Activated naive CD8-positive, alpha-beta T cell (primary cell): ENCODE measurements around the gene CEACAM6.
"Not testable (repeated sequence)": the region's sequence is repeated elsewhere in the genome, so short reads cannot be mapped to it uniquely, and the experiment has no call there.

Experiments
- H3K27ac Mint-ChIP-seq: one replicate; pipeline ENCODE4 v1.8.0; 2021; ENCODE audit warnings: mixed read lengths
- H3K27me3 Mint-ChIP-seq: one replicate; pipeline ENCODE4 v1.8.0; 2021; ENCODE audit warnings: mixed read lengths
- H3K36me3 Mint-ChIP-seq: one replicate; pipeline ENCODE4 v1.8.0; 2021; ENCODE audit warnings: mixed read lengths
- H3K4me1 Mint-ChIP-seq: one replicate; pipeline ENCODE4 v1.8.0; 2021; ENCODE audit warnings: low read depth, mixed read lengths
- H3K4me3 Mint-ChIP-seq: one replicate; pipeline ENCODE4 v1.8.0; 2021; ENCODE audit warnings: mild to moderate bottlenecking, mixed read lengths
- H3K9me3 Mint-ChIP-seq: one replicate; pipeline ENCODE4 v1.8.0; 2021; ENCODE audit warnings: low read depth, mixed read lengths

CEACAM6 gene

DNA sequence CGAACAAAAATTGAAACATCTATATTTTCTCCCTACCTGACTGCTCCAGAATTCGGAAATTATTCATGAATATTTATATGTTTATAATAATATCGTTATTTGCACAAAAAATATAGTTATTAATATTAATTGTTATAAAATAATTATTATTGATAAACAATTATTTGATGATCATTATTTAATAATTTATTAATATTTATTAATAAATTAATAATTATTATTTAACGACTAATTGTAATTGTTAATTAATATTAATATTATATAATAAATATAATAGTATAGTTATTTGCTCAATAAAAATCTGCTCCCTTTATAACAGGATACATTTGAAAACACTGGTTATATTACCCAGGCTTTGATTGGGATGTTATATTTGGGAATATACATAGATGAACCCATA, 14.3 kb downstream of the CEACAM6 start:
- Mint-ChIP-seq H3K4me1 (peaks cover 30% of the 10 kb centered on the region), H3K4me3 (no peak overlapping the region), H3K9me3 (no peaks in the 10 kb centered on the region), H3K27me3 (peaks cover 38% of the 10 kb centered on the region), H3K27ac (no peak overlapping the region), H3K36me3 (no peaks in the 10 kb centered on the region)

DNA sequence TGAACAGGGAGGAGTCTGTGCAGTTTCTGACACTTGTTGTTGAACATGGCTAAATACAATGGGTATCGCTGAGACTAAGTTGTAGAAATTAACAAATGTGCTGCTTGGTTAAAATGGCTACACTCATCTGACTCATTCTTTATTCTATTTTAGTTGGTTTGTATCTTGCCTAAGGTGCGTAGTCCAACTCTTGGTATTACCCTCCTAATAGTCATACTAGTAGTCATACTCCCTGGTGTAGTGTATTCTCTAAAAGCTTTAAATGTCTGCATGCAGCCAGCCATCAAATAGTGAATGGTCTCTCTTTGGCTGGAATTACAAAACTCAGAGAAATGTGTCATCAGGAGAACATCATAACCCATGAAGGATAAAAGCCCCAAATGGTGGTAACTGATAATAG, 16.1 kb downstream of the CEACAM6 start:
- no peaks in the 10 kb centered on the region for H3K9me3 Mint-ChIP-seq
- no peak overlapping the region for H3K4me3 Mint-ChIP-seq
- H3K27ac Mint-ChIP-seq, result no peak overlapping the region
- no peaks in the 10 kb centered on the region for H3K36me3 Mint-ChIP-seq
- peaks cover 42% of the 10 kb centered on the region for H3K4me1 Mint-ChIP-seq
- H3K27me3 Mint-ChIP-seq, result peaks cover 39% of the 10 kb centered on the region

- Mint-ChIP-seq H3K36me3 (no peaks in the 10 kb centered on the region), H3K9me3 (no peaks in the 10 kb centered on the region), H3K4me1 (peaks cover 42% of the 10 kb centered on the region), H3K27ac (no peak overlapping the region), H3K4me3 (peak overlapping the region; percentile 18), H3K27me3 (peaks cover 51% of the 10 kb centered on the region)
These were observed 19.2 kb downstream of the CEACAM6 start for GRCh38 chr19:41774515-41774980.

DNA sequence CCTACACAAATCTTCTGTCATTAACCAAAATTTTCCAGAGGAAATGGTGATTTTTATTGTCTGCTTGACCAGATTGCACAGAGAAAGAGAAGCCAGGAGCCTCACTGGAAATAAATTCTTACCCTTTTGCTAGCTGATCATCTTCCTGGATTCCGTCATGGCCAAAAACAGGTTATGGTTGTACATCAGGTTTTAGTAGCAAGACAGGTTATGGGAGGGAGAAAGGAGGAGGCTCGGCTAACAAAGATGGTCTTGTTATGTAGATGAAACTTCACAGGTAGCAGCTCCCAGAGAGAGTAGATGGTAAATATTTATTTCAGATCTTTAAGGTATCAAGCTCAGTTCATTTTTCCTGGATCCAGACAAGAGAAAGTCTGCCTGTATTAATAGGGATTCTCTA, 21.4 kb downstream of the CEACAM6 start:
- Mint-ChIP-seq H3K36me3 (no peaks in the 10 kb centered on the region), H3K4me1 (peaks cover 39% of the 10 kb centered on the region), H3K4me3 (no peak overlapping the region), H3K27ac (no peak overlapping the region), H3K27me3 (peaks cover 54% of the 10 kb centered on the region), H3K9me3 (no peaks in the 10 kb centered on the region)

DNA sequence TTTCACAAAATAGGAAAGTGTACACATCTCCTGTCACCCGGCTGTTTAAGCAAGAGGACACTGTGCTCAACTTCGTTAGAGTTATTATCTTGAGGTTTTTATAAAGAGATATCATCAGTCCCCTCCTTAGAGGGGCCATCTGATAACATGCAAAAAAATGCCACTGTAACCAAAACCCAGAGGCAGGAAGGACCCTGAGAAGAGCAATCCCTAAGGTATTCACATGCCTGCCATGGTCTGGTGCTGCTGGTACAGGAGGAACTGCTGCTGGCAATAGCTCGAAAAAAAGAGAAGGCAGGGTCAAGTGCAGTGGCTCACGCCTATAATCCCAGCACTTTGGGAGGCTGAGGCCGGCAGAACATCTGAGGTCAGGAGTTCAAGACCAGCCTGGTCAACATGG, 28.3 kb downstream of the CEACAM6 start:
- Mint-ChIP-seq H3K4me3 (no peak overlapping the region), H3K9me3 (no peaks in the 10 kb centered on the region), H3K36me3 (no peaks in the 10 kb centered on the region), H3K27me3 (peaks cover 46% of the 10 kb centered on the region), H3K4me1 (peaks cover 17% of the 10 kb centered on the region), H3K27ac (no peak overlapping the region)

- Mint-ChIP-seq H3K9me3 (no peaks in the 10 kb centered on the region), H3K27ac (no peak overlapping the region), H3K4me1 (peaks cover 17% of the 10 kb centered on the region), H3K4me3 (no peak overlapping the region), H3K27me3 (peaks cover 48% of the 10 kb centered on the region), H3K36me3 (no peaks in the 10 kb centered on the region)
These were observed 29.0 kb downstream of the CEACAM6 start for GRCh38 chr19:41784312-41784711.

DNA sequence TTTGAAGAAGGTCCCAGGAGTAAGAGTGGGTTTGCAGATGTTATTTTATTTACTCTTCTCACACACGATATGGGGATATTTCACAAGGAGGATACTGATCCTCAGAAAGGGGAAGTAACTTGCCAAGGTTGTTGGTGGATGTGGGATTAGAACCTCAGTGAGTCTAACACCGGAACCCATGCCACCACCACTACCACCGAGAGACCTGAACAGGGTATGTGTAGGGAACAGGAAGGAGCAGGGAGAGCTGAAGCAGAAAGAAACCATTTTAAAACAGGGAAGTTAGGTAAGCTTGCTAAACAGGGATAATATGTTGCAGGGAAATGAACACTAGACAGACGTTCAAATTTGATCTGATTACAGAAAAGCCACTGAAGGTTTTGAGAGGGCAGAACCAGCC, 29.4 kb downstream of the CEACAM6 start:
- Mint-ChIP-seq H3K27me3 (peaks cover 46% of the 10 kb centered on the region), H3K4me1 (peaks cover 17% of the 10 kb centered on the region), H3K9me3 (no peaks in the 10 kb centered on the region), H3K36me3 (no peaks in the 10 kb centered on the region), H3K27ac (no peak overlapping the region), H3K4me3 (peak overlapping the region; percentile 18)

- peaks cover 40% of the 10 kb centered on the region for H3K27me3 Mint-ChIP-seq
- peak overlapping the region; percentile 33 for H3K4me3 Mint-ChIP-seq
- H3K36me3 Mint-ChIP-seq, result no peaks in the 10 kb centered on the region
These were observed 30.3 kb downstream of the CEACAM6 start for GRCh38 chr19:41785653-41786052.

GRCh38 chr19:41787055-41787454, 31.7 kb downstream of the CEACAM6 start:
- Mint-ChIP-seq H3K36me3 (no peaks in the 10 kb centered on the region), H3K27me3 (peaks cover 36% of the 10 kb centered on the region), H3K9me3 (no peaks in the 10 kb centered on the region), H3K4me3 (no peak overlapping the region), H3K27ac (no peak overlapping the region), H3K4me1 (peaks cover 17% of the 10 kb centered on the region)

More at GRCh38 chr19:41785653-41786052, 30.3 kb downstream of the CEACAM6 start:
- H3K4me1 Mint-ChIP-seq, result peaks cover 17% of the 10 kb centered on the region
- no peak overlapping the region for H3K27ac Mint-ChIP-seq
- no peaks in the 10 kb centered on the region for H3K9me3 Mint-ChIP-seq

DNA sequence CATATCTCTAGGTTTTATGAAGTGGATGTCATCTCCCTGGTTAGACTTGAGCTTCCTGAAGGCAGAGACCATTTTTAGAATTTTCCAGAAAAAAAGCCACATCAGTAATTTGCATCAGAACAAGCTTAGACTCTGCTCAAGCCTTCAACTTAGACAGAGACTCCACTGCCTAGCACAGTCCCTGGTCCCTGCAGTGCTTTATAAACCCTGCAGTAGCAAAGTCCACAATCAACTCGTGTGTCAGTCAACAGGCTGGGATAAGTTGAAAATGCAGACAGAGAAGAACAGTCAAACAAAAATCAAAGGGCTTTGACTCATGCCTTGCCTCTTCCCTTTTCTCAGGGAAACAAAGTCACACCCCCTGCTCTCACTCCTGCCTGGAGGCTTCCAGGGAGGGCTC, 33.2 kb downstream of the CEACAM6 start:
- peaks cover 19% of the 10 kb centered on the region for H3K4me1 Mint-ChIP-seq
- H3K27ac Mint-ChIP-seq, H3K9me3 Mint-ChIP-seq, H3K36me3 Mint-ChIP-seq, H3K4me3 Mint-ChIP-seq: not testable (repeated sequence)
- H3K27me3 Mint-ChIP-seq, result peaks cover 40% of the 10 kb centered on the region

GRCh38 chr19:41789053-41789452, 33.7 kb downstream of the CEACAM6 start:
- Mint-ChIP-seq H3K4me1 (peaks cover 19% of the 10 kb centered on the region), H3K27me3 (peaks cover 40% of the 10 kb centered on the region)
- H3K36me3 Mint-ChIP-seq, H3K27ac Mint-ChIP-seq, H3K4me3 Mint-ChIP-seq, H3K9me3 Mint-ChIP-seq: not testable (repeated sequence)

GRCh38 chr19:41792513-41793413, 37.4 kb downstream of the CEACAM6 start:
- Mint-ChIP-seq H3K9me3 (no peaks in the 10 kb centered on the region), H3K4me3 (no peak overlapping the region), H3K36me3 (no peaks in the 10 kb centered on the region), H3K4me1 (peaks cover 2% of the 10 kb centered on the region), H3K27me3 (peaks cover 26% of the 10 kb centered on the region), H3K27ac (no peak overlapping the region)

DNA sequence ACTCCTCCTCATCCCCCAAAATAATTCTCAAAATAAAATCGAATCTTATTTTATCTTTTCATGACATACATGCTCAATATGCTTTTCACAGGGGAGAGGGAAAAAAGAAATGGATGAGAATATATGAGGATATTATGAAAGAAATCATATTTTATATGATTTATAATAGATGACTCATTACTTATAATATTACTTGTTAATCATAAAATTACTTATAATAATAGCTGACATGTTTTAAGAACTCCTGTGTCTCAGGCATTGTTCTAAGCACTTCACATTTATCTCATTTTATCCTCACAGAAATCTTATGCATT, 38.0 kb downstream of the CEACAM6 start:
- Mint-ChIP-seq H3K4me3 (no peak overlapping the region), H3K27me3 (peaks cover 26% of the 10 kb centered on the region), H3K4me1 (peaks cover 2% of the 10 kb centered on the region), H3K36me3 (no peaks in the 10 kb centered on the region), H3K9me3 (no peaks in the 10 kb centered on the region), H3K27ac (no peak overlapping the region)

GRCh38 chr19:41795031-41795461, 39.7 kb downstream of the CEACAM6 start:
- H3K27me3 Mint-ChIP-seq, result peaks cover 22% of the 10 kb centered on the region
- no peaks in the 10 kb centered on the region for H3K9me3 Mint-ChIP-seq
- H3K4me1 Mint-ChIP-seq, result peaks cover 2% of the 10 kb centered on the region
- H3K36me3 Mint-ChIP-seq, result no peaks in the 10 kb centered on the region
- no peak overlapping the region for H3K27ac Mint-ChIP-seq
- H3K4me3 Mint-ChIP-seq, result no peak overlapping the region

DNA sequence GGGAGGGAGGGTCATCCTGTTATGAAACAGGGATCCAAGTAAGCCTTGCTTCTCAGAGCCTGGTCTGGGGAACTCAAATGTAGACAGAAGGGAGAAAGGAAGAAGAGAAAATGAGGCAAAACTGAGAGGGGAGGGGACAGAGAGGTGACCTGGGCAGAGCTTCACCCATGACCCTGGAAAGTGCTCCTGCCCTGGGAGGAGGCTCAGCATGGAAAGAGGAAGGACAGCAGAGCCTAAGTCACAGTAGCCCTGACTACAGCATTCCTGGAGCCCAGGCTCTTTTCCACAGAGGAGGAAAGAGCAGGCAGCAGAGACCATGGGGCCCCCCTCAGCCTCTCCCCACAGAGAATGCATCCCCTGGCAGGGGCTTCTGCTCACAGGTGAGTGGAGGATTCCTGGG, 41.0 kb downstream of the CEACAM6 start, which contains the start of gene CEACAM3:
CEACAM3 (plus strand) TSS at position 226 of the 400 bp plus-strand sequence; CDS start at position 317, 91 bp downstream.
- Mint-ChIP-seq H3K27ac (no peak within 1 kb of the TSS), H3K9me3 (no peaks in the 10 kb centered on the region), H3K36me3 (no peaks in the 10 kb centered on the region), H3K4me3 (no peak within 1 kb of the TSS), H3K27me3 (peaks cover 20% of the 10 kb centered on the region), H3K4me1 (peaks cover 2% of the 10 kb centered on the region)

DNA sequence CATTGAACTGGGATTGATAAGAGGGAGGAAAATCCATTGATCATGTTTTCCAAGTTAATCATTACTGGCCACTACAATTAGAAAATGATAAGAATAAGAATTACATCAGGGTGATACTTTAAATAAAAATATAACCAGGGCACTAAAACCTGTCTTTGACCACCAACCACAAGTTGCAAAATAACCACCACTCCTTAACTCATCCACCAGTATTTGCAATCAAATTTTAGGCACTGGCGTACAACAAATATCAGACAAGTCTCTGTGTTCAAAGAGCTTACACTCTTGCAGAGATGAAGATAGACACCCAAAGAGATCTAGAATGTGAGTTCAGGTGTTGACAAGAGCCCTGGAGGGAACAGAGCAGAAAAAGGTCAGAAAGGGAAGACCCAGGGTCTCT, 41.6 kb downstream of the CEACAM6 start:
- Mint-ChIP-seq H3K9me3 (no peaks in the 10 kb centered on the region), H3K27me3 (peaks cover 20% of the 10 kb centered on the region), H3K4me1 (peaks cover 3% of the 10 kb centered on the region), H3K27ac (no peak overlapping the region), H3K36me3 (no peaks in the 10 kb centered on the region), H3K4me3 (no peak overlapping the region)
